NCI-H1048 (cell line): ENCODE results near the gene FAM221B.

Experiments used
- DNase-seq: peaks from one replicate; lab custom pipeline; 2025; lab: John Stamatoyannopoulos, UW

FAM221B gene

GRCh38 chr9:35845824-35846771 is 17.6 kb upstream of the FAM221B start:
- no peak for DNase-seq

DNA sequence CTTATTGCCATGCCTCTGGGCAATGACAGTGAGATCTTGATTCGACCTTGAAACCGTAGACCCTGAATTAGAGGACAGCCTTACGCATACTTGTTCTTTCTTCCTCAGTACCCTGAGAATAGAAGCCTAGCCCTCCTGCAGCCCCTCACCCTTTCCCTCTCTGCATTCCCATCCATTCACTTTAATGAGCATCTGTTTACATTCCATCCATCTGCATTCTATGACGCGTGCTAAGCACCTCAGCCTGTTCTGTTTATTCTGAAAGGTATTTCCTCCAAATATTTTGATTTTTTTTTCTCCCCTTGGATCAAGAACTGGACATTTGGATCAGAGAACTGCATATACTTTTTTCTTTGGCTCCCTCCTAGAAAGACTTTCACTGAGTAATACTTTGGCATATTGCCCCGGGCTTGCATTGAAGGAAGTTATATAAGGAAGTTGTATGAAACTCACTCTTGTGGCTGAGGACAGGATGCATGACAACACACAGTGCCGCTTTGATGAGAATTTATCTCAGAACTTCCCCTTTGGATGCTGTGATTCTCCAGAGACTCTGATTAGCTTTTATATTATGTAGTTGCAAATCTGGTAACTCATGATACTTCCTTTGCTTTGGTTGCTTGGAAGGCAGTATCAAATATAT is 16.2 kb upstream of the FAM221B start:
- no peak for DNase-seq

GRCh38 chr9:35842795-35843194 is 14.3 kb upstream of the FAM221B start:
- no peak for DNase-seq

- DNase-seq: no peak
Observed at GRCh38 chr9:35842020-35842745, 13.7 kb upstream of the FAM221B start.

DNA sequence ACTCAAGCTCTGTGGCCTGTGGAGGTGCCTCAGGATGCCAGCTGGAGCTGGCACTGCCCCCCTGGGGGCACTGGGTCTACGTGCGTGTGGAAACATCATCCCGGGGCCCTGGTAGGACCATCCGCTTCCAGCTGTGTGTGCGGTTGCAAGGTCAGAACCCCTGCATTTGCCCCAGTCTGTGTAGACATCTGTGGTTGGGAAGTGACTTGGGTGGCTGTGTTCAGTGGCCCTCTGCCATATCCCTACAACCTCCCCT is 13.0 kb upstream of the FAM221B start:
- DNase-seq: no peak

- no peak for DNase-seq
Observed at GRCh38 chr9:35840881-35841644, 12.5 kb upstream of the FAM221B start.

- DNase-seq: no peak
Observed at GRCh38 chr9:35839926-35840325, 11.4 kb upstream of the FAM221B start.

DNA sequence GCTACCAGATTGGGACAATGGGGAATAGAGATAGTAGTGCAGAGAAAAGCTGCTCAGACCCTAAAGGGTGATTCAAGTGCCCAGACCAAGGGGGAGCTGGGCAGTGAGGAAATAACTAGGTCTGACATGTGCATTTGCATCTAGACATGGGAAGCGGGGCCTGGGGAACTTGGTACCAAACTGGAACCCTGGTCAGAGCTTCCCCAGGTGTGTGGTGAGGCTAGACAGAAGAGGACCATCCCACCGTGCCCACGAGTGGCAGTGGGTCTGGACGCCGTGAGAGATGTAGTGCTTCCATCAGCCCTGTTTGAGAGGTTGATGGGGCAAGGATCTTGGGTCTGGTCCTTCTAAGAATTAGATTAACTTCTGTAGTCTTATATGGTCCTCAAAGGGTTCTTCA is 8.1 kb upstream of the FAM221B start:
- no peak for DNase-seq

- DNase-seq: no peak
Observed at GRCh38 chr9:35835766-35836165, 7.2 kb upstream of the FAM221B start.

DNA sequence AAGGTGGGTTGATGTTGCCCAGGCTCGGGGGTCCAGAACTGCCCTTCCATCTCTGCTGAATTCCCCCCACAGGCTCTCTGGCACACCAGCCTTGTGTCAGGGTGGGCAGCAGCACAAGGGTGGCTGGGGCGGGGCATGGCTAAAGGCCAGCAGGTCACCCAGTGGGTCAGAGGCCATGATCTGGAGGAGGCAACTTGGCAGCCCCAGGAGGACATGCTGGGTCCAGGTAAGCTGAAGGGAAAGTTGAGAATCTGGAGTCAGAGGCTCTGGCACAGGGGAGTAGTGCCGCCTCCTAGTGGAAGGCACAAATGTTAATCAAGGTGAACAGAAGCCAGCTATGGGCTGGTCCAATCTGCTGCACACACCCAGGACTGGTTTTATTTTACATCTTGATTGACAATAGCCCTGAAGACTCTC is 6.7 kb upstream of the FAM221B start:
- DNase-seq: no peak

DNA sequence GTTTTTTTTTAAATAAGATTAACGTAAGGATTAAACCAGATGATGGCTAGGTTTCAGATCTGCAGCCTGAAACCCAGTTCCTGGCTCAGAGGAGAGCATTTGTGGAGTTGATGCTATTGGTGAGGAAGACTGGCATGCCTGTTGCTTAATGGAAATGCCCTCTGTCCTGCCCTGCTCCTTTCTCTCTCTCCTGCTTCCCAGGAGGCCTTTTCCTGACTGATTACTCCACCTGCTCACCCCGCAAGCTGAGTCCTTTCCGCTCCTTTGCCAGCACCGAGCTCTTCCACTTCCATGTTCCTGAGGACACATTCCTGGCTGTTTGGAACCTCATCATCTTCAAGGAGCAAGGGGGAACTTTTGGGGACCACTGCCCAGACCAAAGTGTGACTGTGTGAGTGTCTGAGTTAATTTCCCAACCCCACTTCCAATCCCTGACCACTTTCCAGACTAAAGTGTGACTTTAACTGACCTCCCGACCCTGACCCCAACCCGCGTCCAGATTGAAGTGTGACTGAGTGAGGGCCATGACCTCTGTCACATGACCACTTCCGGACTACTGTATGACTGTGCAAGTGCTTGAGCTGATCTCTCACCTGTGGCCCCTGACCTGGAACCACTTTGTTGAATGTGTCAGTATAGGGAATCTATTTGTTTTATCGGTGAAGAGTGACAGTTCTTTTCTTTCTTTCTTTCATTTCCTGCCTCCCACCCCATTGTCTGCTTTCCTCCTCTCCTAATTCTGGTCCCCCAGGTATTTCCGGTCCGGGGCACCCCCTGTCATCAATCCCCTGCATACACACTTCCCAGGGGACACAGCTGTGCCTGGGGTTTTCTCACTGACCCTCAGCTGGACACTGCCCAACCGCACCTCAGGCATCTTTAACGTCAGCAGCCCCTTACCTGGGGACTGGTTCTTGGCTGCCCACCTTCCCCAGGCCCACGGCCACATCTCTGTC is 6.0 kb upstream of the FAM221B start:
- DNase-seq: no peak

DNA sequence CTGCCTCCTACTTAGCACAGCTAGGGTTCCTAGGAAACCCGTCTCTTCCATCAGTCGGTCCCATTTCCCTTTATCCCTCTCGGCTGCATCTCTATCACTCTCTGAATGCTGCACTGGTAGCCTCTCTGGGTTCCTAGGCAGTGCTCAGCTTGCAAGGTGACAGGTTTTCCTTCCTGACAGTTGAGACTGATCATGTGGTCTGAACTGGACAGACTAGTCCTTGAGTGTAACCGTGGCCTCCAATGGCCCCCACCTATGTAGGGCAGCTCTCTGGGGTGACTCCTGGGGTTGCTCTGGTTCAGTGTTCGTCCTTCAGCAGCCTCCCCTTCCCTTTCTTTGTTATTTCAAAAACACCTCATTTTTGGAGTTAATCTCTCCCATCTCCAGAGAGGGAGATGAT is 4.3 kb upstream of the FAM221B start:
- DNase-seq: no peak

DNA sequence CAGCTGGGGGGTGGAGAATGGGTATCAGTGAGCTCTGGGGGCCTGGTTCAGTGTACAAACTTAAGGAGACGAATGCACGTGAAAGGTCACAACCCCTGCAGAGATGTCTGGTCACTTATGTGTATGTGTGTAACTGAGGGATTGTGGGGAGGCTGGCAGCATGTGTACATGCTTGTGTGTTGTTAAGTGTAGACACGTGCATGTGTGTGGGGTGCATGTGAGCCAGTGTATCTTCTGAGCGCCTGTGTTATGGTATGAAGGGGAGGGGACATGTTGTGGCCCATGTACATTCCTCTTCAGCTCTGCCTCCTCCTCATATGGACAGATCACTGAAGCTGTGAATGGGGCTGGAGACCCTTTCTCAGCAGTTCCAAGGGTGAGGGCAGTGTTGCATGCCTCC is 2.5 kb upstream of the FAM221B start:
- DNase-seq: no peak

DNA sequence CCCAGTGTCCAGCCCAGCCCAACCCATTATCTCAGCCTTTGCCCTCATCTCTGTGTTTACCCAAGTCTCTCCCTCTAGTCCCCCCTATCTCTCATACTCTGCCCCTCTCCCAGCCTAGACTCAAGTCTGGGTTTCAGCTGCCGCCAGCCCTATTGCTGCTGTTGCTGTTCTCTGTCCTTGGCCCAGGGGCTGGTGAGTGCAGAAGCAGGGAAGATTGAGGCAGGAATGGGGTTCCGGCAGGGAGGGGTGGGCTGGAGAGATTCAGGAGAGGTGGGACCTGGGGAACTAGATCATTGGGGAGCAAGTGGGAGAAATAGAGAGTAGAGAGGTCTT is 1.2 kb upstream of the FAM221B start:
- DNase-seq: no peak

GRCh38 chr9:35829084-35829763 is 692 bp upstream of the FAM221B start, which contains the start of gene TMEM8B:
TSS of gene TMEM8B (plus strand) at chr9:35829228. CDS start at chr9:35829448, 220 bp downstream.
- DNase-seq: peak; percentile 87

DNA sequence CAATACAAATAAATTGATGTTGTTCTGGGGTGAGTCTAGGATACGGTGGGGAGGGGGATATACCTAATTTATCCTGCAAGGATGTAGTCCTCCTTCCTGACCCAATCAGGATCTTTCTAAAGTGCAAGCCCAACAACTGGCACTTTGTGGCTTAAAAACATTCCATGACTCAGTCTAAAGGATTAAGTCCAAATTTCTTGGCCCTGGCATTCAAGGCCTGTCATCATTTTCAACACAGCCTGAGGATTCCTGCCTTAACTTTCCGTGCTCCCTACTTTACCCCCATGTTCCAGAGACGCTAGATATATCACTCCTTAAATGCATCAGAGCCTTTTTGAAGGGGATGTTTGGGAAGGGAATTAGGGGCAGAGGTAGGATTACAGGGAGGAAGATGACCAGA is 1.0 kb downstream of the FAM221B start:
- no peak for DNase-seq

GRCh38 chr9:35826071-35826701 is 2.3 kb downstream of the FAM221B start:
- peak; percentile 14 for DNase-seq

DNA sequence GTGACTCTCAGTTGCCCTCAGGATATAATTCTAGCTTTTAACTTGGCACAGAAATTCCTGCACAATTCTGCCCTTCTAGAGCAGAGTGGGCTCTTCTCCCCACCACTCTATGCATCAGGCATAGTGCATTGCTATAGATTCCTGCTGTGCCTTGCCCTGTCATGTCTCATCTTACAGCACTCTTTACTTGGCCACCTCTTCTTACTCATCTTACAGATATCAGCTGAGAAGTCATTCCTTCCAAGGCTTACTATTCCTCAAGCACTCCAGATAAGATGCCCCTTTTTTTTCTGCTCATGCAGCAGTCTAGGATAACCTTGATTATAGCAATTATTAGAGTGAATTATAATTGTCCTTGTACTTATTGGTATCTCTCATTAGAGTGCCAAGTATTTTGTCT is 5.6 kb downstream of the FAM221B start:
- DNase-seq: no peak

- DNase-seq: no peak
Observed at GRCh38 chr9:35820076-35820475, 8.5 kb downstream of the FAM221B start.

GRCh38 chr9:35818341-35818740 is 10.2 kb downstream of the FAM221B start:
- no peak for DNase-seq
